NK-92 treated with Interleukin-12 subunit alpha and Interleukin-12 subunit beta, amount 100 ng/mL, for 24 hours (cell line): ENCODE measurements around the gene CASP1.
"Not testable (repeated sequence)": the region's sequence is repeated elsewhere in the genome, so short reads cannot be mapped to it uniquely, and the experiment has no call there.

Experiments
- DNase-seq: peaks from one replicate; lab custom pipeline; 2025; lab: John Stamatoyannopoulos, UW

CASP1 gene

GRCh38 chr11:105034813-105035620 is at the start of gene CASP1:
Gene CASP1 (minus strand): TSS chr11:105035144. CDS start chr11:105035113, 31 bp downstream.
- DNase-seq, result peak; percentile 10

- no peak for DNase-seq
Measured at GRCh38 chr11:105081412-105082150, 46.6 kb upstream of the CASP1 start.

DNA sequence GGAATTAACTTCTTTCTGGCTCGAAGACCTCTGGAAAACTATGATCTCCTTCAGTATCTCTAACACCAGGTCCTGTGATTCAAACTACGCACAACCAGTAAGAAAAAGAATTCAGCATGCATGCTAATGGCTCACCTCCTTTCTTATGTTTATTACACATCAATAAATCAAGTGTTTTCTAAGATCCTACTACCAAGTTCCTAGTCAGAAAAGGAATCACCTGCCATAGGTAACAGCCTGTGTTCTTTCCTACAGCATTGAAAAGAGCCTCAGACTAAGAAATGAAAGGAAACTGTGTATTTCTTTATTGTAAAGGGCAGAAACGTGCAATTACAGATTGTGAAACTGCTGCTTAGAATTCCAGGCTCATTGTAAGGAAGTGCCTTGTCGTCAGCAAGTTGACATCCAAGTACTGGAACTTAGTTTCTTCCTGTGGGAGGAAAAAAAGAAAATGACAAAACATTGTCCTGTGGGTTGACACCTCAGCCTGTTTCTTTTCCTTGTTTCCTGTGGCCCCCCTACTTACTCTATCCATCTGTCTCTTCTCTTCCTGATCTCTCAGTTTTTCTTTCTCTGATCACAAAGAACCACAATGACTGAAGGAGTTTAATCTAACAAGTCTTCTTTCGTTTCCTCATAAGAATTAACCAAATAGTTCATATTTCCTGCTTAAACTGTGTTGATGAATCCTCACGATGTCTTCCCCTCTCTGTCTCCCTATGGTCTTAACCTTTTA is 45.4 kb upstream of the CASP1 start:
- DNase-seq, result not testable (repeated sequence)

GRCh38 chr11:105078283-105078682 is 43.3 kb upstream of the CASP1 start:
- no peak for DNase-seq

DNA sequence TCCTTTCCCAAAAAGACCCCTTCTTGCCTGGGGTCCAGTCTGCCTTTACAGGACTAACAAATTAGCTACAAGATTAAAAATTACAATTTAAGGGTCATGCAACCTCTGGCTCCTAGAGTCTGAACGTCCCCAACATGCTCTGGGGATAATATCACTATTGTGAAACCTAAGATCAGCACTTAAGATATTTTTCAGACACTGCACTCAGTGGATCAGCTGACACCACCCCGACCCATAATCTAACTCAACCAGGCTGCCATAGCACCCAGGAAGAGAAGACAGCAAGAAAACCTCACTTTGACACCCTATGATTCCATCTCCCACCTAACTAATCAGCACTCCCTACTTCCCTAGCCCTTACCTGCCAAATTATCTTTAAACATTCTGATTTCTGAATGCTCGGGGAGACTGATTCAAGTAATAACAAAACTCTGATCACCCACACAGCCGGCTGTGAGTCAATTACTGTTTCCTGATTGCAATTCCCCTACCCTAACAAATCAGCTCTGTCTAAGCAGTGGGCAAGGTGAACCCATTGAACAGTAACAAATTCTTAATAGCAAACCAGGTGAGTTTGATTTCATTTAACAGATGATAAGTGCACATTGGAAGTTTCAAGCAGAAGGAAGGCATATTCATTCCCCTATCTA is 42.3 kb upstream of the CASP1 start:
- DNase-seq, result not testable (repeated sequence)

DNA sequence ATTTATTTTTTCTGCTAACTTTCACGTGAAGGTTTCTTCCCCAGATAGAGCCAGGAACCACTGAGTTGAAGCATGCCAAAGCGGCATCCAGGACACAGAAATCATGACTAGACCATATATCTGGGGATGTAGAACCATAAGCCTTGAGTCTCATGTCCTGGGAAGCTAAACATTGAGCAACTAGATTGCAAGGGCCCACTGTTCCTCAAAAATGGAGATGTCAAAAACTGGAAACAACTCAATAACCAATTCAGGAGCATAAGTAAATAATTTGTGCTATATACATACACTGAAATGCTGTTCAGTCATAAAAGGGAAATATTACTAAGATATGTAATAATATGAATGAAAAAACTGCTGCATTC is 39.2 kb upstream of the CASP1 start:
- no peak for DNase-seq

DNA sequence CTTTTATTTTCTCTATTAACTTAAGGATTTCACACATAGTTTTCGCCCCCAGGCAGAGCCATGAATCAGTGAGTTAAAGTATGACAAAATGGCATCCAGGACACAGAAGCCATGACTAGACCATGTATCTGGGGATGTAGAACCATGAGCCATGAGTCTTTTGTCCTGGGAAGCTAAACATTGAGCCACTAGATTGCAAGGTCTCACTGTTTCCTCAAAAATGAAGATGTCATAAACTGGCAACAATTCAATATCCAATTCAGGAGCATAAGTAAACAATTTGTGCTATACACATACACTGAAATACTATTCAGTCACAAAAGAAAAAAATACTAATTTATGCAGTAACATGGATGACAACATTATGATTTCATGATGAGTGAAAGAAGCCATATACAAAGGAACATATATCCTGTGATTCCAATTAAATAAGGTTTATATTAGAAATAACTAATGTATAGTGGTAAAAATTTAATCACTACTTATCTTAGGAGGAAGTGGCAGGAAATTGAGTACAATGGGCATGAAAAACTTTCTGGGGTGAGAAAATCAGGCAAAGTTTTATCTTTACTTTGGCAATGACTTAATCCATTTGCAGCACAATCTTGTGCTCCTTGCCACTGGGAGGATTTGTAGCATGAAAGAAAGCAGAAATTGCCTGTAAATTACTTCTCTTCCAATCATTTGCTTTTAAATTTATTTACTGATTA is 38.7 kb upstream of the CASP1 start:
- DNase-seq, result no peak

GRCh38 chr11:105072080-105072479 is 37.1 kb upstream of the CASP1 start:
- not testable (repeated sequence) for DNase-seq

DNA sequence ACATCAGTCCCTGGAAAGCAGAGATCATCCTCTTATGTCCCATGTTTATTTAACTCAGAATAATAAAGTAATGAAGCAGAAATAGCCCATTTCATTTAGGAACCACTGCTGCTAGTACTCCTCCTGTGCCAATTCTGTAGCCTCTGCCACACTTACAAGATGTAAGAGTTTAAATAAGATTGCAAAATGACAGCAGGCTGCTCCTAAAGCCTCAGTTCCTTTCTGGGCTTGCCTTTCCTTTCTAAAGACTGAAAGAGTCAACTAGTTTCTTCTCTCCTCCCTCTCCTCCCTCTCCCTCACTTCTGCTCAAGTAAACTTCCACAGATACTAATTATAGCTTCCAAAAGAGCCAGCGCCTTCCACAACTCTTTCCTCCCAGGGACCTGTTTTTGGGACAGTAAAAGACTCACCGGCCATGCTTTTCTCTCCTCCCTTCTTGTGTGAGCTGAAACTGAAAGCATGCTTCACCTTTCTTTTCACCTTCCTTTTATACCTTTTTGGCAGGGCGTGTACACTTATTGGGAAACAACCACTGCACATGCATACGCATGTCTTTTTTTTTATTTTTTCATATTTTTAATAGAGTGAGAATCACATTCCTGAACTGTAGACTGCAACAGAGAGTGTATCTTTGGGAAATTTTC is 36.3 kb upstream of the CASP1 start:
- DNase-seq, result no peak

- DNase-seq, result no peak
Measured at GRCh38 chr11:105070306-105070705, 35.4 kb upstream of the CASP1 start.

DNA sequence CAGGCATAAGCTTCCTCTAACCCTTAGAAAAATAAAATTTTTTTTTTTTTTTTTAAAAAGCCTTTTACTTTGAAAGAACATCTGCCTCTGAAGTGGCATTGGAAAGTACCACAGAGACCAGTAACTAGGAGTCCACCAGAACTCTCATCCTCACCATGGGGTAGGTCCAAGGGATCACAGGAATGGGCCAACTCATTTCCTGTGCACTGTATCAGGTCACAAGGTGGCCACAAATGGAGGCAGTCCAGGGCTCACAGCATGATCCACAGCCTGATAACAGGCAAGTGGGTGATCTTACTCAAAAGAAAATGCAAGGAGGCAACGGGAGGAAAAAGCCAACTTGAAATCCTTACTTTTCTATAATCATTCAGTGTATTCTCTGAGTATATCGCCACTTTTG is 34.8 kb upstream of the CASP1 start:
- not testable (repeated sequence) for DNase-seq

DNA sequence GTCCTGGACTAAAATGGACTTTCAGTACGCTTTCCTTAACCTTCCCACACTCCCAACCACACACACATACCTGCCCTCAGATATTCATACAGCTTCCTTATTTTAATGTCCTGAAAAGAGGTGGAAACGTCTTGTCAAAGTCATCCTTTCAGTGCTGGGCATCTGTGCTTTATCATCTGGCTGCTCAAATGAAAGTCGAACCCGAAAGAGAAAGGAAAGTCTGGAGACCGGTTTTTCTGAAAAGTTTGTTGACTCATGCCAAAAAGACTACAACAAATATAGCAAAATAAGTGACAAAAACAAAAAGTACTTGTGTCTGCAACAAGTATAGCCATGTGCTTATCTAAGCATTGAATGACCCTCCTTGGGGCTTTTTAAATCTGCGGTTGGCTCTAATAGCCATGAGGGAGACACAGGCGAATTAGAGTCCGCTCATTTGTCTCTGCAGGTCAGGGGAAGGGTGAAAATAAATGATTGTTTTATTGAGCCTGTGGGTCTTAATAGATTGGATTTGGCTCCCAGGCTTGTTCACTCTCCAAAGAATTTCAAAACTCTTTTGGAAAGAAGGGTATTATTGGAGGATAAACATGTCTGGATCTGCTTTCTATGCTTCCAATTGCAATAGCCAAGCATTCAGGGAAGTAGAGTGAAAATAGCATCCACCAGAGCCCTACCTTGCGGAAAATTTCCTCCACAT is 28.4 kb upstream of the CASP1 start:
- not testable (repeated sequence) for DNase-seq

- no peak for DNase-seq
Measured at GRCh38 chr11:105057432-105057831, 22.5 kb upstream of the CASP1 start.

DNA sequence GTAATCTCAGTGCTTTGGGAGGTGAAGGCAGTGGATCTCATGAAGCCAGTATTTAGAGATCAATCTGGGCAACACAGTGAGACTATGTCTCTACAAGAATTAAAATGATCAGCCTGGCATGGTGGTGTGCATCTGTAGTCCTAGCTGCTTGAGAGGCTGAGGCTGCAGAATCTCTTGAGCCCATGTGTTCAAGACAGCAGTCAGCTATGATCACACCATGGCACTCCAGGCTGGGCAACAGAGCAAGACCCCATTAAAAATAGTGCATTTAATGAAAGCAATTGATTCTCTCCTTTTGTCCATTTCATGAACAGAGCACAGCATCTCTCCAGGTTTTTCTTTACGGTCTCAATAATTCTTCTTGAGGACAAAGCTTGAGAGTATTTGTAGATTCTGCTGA is 21.5 kb upstream of the CASP1 start:
- no peak for DNase-seq

- DNase-seq, result no peak
Measured at GRCh38 chr11:105054723-105055493, 20.0 kb upstream of the CASP1 start.

DNA sequence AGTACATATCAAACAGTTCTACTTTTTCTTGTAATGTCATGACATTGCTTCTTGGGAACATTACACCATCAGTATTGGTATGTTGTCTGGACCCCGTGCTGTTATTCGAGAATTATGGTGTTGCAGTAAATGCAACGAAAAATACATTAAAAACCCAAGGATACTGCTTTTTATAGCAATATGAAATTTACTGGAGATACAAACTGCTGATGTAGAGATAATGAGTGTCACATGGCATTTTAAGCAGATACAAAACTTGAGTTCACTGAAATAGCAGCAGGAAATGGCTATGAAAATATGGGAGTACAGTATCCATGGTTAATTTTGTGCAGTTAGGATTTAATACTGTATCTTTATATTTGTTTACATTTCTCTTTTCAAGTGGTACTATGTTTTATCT is 17.5 kb upstream of the CASP1 start:
- no peak for DNase-seq

- DNase-seq, result no peak
Measured at GRCh38 chr11:105051559-105051958, 16.6 kb upstream of the CASP1 start.

DNA sequence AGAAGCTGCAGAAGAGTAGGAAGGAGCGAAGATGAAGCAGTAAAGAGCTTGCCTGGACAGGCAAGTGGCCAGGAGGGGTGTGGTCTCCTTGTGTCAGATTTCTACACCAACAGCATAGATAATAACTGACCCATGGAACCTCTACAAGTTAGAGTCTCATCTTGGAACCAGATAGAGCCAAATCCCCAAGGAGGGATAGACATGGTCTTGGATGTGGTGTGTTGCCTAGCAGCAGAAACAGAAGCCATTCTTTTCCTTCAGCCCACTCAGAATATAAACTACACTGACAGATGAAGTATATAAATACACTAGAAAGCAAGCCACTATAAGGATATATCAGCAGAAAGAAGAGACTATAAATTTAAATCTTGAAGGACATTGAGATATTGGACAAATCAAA is 14.5 kb upstream of the CASP1 start:
- DNase-seq, result no peak

GRCh38 chr11:105046898-105047579 is 12.1 kb upstream of the CASP1 start:
- no peak for DNase-seq
